ENCODE measurements around the gene SYNDIG1L. TPM values are rescaled to one million over a fixed set of nuclear protein-coding genes. Genes with fewer than 3 reads are reported as not detected.

SYNDIG1L gene
- total RNA-seq, 1 donor from 2014 or later: 0.34 TPM

GRCh38 chr14:74380845-74381244 lies 45.2 kb downstream of the SYNDIG1L start:
- Mint-ChIP-seq H3K36me3 (ENCODE audit: insufficient read depth) (no peaks in the 10 kb centered on the region), H3K4me3 (ENCODE audit: low read depth) (no peak overlapping the region), H3K4me1 (ENCODE audit: low read depth) (no peaks in the 10 kb centered on the region), H3K27me3 (no peaks in the 10 kb centered on the region), H3K9me3 (ENCODE audit: low read depth) (peaks cover 3% of the 10 kb centered on the region), H3K27ac (no peak overlapping the region)
- no peak for DNase-seq (ENCODE audit: low spot score, unreplicated experiment)
- no peak for TF ChIP-seq CTCF (IDR thresholded peaks at IDR 0.05; ENCODE audit: unreplicated experiment)

GRCh38 chr14:74380172-74380571 lies 45.8 kb downstream of the SYNDIG1L start:
- no peak overlapping the region for H3K4me3 Mint-ChIP-seq (ENCODE audit: low read depth)
- H3K4me1 Mint-ChIP-seq (ENCODE audit: low read depth): no peaks in the 10 kb centered on the region
- H3K36me3 Mint-ChIP-seq (ENCODE audit: insufficient read depth): no peaks in the 10 kb centered on the region
- peaks cover 3% of the 10 kb centered on the region for H3K9me3 Mint-ChIP-seq (ENCODE audit: low read depth)
- TF ChIP-seq CTCF (IDR thresholded peaks at IDR 0.05; ENCODE audit: unreplicated experiment): no peak
- no peaks in the 10 kb centered on the region for H3K27me3 Mint-ChIP-seq
- no peak overlapping the region for H3K27ac Mint-ChIP-seq
- no peak for DNase-seq (ENCODE audit: low spot score, unreplicated experiment)

GRCh38 chr14:74377976-74378690 lies 47.9 kb downstream of the SYNDIG1L start:
- DNase-seq (ENCODE audit: low spot score, unreplicated experiment): no peak
- Mint-ChIP-seq H3K36me3 (ENCODE audit: insufficient read depth) (no peaks in the 10 kb centered on the region), H3K4me3 (ENCODE audit: low read depth) (no peak overlapping the region), H3K27me3 (no peaks in the 10 kb centered on the region), H3K9me3 (ENCODE audit: low read depth) (peaks cover 3% of the 10 kb centered on the region), H3K27ac (no peak overlapping the region), H3K4me1 (ENCODE audit: low read depth) (no peaks in the 10 kb centered on the region)
- TF ChIP-seq CTCF (IDR thresholded peaks at IDR 0.05; ENCODE audit: unreplicated experiment): no peak

- Mint-ChIP-seq H3K4me3 (ENCODE audit: low read depth) (no peak overlapping the region), H3K36me3 (ENCODE audit: insufficient read depth) (no peaks in the 10 kb centered on the region), H3K4me1 (ENCODE audit: low read depth) (no peaks in the 10 kb centered on the region), H3K27me3 (no peaks in the 10 kb centered on the region), H3K9me3 (ENCODE audit: low read depth) (no peaks in the 10 kb centered on the region), H3K27ac (peak overlapping the region; percentile 40)
- no peak for DNase-seq (ENCODE audit: low spot score, unreplicated experiment)
- no peak for TF ChIP-seq CTCF (IDR thresholded peaks at IDR 0.05; ENCODE audit: unreplicated experiment)
Observed at GRCh38 chr14:74368441-74368840, 57.6 kb downstream of the SYNDIG1L start.

GRCh38 chr14:74368026-74368425 lies 58.0 kb downstream of the SYNDIG1L start:
- H3K4me3 Mint-ChIP-seq (ENCODE audit: low read depth): no peak overlapping the region
- no peaks in the 10 kb centered on the region for H3K27me3 Mint-ChIP-seq
- H3K27ac Mint-ChIP-seq: no peak overlapping the region
- H3K36me3 Mint-ChIP-seq (ENCODE audit: insufficient read depth): no peaks in the 10 kb centered on the region
- no peak for DNase-seq (ENCODE audit: low spot score, unreplicated experiment)
- no peak for TF ChIP-seq CTCF (IDR thresholded peaks at IDR 0.05; ENCODE audit: unreplicated experiment)
- no peaks in the 10 kb centered on the region for H3K4me1 Mint-ChIP-seq (ENCODE audit: low read depth)
- no peaks in the 10 kb centered on the region for H3K9me3 Mint-ChIP-seq (ENCODE audit: low read depth)

Data from progenitor cell of endocrine pancreas (in vitro differentiated cells).